ENCODE data around the gene TMEM62. TPM values are rescaled to one million over a fixed set of nuclear protein-coding genes. Genes with fewer than 3 reads are reported as not detected.

The TMEM62 gene
- total RNA-seq, 2 donors from 2014 or later: 11.3 TPM

DNA sequence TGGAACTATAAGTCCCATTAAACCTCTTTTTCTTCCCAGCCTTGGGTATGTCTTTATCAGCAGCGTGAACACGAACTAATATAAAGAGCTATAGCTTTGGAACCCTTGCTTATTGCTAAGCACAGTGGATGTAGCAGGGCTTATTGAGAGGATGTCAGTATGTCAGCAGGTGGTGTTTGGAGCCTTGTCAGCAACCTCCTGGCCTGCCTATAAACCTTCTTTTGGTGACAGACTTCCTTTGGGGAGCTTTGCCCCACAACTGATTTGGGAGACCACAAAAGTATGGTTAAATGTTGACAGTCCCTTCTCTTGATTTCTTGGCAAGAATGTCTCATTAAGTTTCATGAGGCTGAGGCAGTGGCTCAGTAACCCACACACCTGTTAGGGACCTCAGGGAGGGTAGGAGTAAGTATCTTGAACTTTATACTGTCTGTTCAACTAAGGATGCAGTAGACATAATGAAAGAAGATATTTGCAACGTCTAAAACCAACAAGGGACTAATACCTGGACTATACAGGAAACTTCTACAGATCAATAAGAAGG is 66.6 kb downstream of the TMEM62 start:
- H3K4me3 ChIP-seq: no peak overlapping the region
- H3K27ac ChIP-seq: no peak overlapping the region
- DNase-seq (ENCODE audit: low spot score): no peak
- TF ChIP-seq, protein P1, sequence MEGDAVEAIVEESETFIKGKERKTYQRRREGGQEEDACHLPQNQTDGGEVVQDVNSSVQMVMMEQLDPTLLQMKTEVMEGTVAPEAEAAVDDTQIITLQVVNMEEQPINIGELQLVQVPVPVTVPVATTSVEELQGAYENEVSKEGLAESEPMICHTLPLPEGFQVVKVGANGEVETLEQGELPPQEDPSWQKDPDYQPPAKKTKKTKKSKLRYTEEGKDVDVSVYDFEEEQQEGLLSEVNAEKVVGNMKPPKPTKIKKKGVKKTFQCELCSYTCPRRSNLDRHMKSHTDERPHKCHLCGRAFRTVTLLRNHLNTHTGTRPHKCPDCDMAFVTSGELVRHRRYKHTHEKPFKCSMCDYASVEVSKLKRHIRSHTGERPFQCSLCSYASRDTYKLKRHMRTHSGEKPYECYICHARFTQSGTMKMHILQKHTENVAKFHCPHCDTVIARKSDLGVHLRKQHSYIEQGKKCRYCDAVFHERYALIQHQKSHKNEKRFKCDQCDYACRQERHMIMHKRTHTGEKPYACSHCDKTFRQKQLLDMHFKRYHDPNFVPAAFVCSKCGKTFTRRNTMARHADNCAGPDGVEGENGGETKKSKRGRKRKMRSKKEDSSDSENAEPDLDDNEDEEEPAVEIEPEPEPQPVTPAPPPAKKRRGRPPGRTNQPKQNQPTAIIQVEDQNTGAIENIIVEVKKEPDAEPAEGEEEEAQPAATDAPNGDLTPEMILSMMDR (IDR thresholded peaks at IDR 0.05): no peak
- no peaks in the 10 kb centered on the region for H3K27me3 ChIP-seq
- peaks cover 0 to 3% of the 10 kb centered on the region in 2 donors for H3K9me3 ChIP-seq
- H3K36me3 ChIP-seq: peaks cover 9% of the 10 kb centered on the region
- H3K4me1 ChIP-seq: peaks cover 0 to 7% of the 10 kb centered on the region in 2 donors

DNA sequence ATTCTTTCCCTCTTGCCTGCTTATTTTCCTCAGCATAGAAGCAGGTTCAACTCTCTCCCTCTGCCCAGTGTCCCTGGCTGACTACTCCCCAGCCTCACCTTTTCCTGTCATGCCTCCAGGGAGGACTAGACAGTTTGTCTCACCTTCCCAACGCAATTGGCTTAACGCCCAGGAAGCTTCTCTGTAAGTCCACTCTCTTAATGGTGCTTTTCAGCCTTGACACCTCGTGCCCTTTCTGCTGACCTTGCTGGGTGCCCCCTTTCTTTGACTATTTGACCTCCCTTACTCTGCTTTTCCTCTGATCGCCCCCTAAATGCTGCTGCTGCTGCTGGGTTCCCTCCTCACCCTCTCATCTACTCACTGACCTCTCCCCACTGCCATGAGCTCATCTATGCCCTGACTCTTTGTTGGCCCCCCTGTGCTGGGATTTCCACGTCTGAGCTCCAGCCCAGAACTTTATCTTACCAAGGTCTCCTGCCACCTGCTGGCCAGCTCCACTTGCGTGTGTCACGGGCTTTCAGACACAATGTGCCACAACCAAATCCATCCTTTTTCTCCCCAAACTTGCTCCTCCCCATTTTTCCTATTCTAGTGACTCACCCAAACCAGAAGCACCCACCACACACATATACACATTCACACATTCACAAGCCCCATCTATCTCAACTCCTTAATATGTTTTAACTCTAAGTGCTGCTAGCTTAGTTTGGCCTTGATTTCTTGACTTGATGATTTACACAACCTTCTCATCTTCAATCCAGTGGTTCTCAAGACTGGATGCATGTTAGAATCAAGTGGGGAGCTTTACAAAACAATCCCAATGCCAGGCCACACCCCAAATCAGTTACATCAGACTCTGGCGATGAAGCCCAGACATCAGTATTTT is 70.9 kb downstream of the TMEM62 start:
- TF ChIP-seq, protein P1 (IDR thresholded peaks at IDR 0.05): peak; percentile 32 to 69
- peaks cover 0 to 6% of the 10 kb centered on the region in 2 donors for H3K4me1 ChIP-seq
- H3K36me3 ChIP-seq: no peaks in the 10 kb centered on the region
- no peak overlapping the region for H3K4me3 ChIP-seq
- no peaks in the 10 kb centered on the region for H3K27me3 ChIP-seq
- no peak overlapping the region for H3K27ac ChIP-seq
- DNase-seq (ENCODE audit: low spot score): no peak
- no peaks in the 10 kb centered on the region for H3K9me3 ChIP-seq

DNA sequence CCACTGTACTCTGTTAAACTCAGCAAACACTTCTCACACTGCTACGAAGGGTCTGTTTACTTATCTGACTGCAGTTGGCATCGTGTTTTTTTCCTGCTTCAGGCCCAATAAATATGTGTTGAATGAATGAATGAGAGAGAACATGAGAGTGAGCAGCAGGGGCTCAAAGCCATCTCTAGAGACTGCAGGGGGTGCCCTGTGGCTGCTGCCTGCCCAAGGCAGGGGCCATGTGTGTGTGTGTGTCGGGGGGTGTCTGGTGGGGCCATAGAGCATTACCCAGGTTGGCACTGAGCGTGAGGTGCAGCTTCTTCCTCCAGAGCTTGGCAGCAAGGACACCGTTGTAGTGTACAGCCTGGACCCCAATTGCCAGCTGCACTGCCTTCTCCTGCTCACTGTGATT is 72.7 kb downstream of the TMEM62 start:
- Histone ChIP-seq H3K9me3 (no peaks in the 10 kb centered on the region), H3K27me3 (no peaks in the 10 kb centered on the region), H3K4me3 (no peak overlapping the region), H3K4me1 (peaks cover 0 to 6% of the 10 kb centered on the region in 2 donors), H3K36me3 (no peaks in the 10 kb centered on the region), H3K27ac (no peak overlapping the region)
- DNase-seq (ENCODE audit: low spot score): no peak
- TF ChIP-seq, protein P1 (IDR thresholded peaks at IDR 0.05): no peak

DNA sequence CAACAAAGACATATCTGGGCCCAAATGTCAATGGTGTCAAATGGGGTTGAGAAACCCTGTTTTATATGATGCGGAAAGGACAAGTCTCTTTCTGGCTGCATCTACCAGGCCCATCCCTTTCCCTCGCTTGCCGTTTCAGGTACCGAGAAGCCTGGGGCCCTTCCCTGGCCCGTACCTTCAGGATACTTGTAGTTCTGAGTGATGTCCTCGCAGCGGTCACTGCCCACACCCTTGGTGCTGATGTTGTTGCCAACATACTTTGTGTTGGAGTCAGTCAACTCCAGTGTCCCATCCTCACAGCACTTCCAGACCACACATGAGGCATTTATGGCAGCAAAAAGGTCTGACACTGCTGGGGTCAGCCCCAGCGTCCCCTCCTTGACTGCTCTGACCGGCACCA is 73.6 kb downstream of the TMEM62 start:
- H3K4me3 ChIP-seq: no peak overlapping the region
- no peak overlapping the region for H3K27ac ChIP-seq
- H3K4me1 ChIP-seq: peaks cover 0 to 6% of the 10 kb centered on the region in 2 donors
- no peaks in the 10 kb centered on the region for H3K27me3 ChIP-seq
- TF ChIP-seq, protein P1 (IDR thresholded peaks at IDR 0.05): no peak
- no peaks in the 10 kb centered on the region for H3K36me3 ChIP-seq
- H3K9me3 ChIP-seq: no peaks in the 10 kb centered on the region
- no peak for DNase-seq (ENCODE audit: low spot score)

DNA sequence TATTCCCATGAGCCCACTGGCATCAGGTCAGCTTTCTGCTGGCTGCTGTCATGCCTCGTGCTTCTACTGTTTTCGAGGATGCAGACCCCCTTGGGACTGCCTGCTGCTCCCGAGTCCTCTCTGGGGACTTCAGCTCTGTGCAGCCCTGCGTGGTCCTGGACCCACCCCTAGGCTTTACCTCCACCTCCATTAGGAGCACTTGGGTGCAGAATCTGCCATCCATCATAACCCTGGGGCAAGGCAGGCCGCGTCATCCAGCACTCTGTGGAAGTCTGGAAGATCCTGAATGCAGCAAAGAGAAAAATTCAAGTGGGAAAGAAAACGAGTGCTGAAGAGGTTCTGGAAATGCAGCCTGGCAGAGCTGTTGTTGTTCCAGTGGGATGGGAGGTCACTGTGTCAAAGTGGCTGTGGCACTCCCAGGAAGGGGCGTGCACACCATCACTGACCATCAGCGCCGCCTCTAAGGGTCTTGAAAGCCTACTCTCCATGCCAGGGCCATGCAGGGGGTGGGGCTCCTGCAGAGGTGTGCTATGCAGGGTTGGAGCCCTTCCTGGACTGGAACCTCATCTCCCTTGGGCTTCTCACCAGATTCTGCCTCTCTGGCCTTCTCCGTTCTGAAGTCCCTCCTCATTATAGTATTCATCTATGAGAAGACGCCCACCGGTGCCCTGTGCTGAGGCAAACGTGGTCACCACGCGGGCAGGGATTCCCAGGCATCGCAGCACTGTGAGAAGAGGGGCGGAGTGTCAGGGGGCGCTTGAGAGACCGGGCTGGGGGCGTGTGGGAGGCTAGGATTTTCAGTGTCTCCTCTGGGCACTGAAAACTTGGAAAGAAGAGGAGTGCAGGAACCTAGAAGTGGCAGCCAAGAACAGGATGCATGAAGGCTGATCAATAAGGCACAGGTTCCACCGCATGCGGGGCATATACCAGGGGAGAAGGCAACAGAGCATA is 74.9 kb downstream of the TMEM62 start:
- DNase-seq (ENCODE audit: low spot score): no peak
- TF ChIP-seq, protein P1 (IDR thresholded peaks at IDR 0.05): no peak
- H3K9me3 ChIP-seq: no peaks in the 10 kb centered on the region
- no peak overlapping the region for H3K4me3 ChIP-seq
- no peak overlapping the region for H3K27ac ChIP-seq
- H3K36me3 ChIP-seq: no peaks in the 10 kb centered on the region
- peaks cover 0 to 6% of the 10 kb centered on the region in 2 donors for H3K4me1 ChIP-seq
- H3K27me3 ChIP-seq: no peaks in the 10 kb centered on the region

Data from right atrium auricular region (tissue), 2 donors.